Epithelial cell of proximal tubule (primary cell): Measurements from ENCODE around the gene FRAS1. TPM values are rescaled to one million over a fixed set of nuclear protein-coding genes. Genes with fewer than 3 reads are reported as not detected.

Experiments
- DNase-seq: peaks from one replicate; pipeline ENCODE4 v3.0.0-alpha.2; 2011; ENCODE audit warnings: low read depth
- H3K4me3 ChIP-seq: 2 replicates; pipeline ENCODE4 v1.5.1; 2011; ENCODE audit warnings: low read depth, mild to moderate bottlenecking, low read length
- CTCF ChIP-seq: conservative IDR thresholded peaks from 2 replicates; pipeline ENCODE4 v1.5.1; 2012; ENCODE audit warnings: low read depth, mild to moderate bottlenecking, low read length
- total RNA-seq: library from RNA; depleted of rRNA; stranded (reverse); fragments of >200 nt; gene quantifications from 2 replicates; pipeline ENCODE4 v1.2.3, GENCODE V29; 2015

FRAS1 gene
- total RNA-seq, 1 donor from 2014 or later: 9.1 TPM

GRCh38 chr4:78553043-78553396 is 495.9 kb downstream of the FRAS1 start:
- no peak for DNase-seq
- H3K4me3 ChIP-seq: no peak overlapping the region
- no peak for TF ChIP-seq CTCF

GRCh38 chr4:78553529-78554060 is 496.5 kb downstream of the FRAS1 start:
- DNase-seq: no peak
- no peak for TF ChIP-seq CTCF

GRCh38 chr4:78556665-78557064 is 499.5 kb downstream of the FRAS1 start:
- no peak overlapping the region for H3K4me3 ChIP-seq
- DNase-seq: no peak
- no peak for TF ChIP-seq CTCF

More at GRCh38 chr4:78553529-78554060, 496.5 kb downstream of the FRAS1 start:
- no peak overlapping the region for H3K4me3 ChIP-seq

GRCh38 chr4:78557841-78558240 is 500.7 kb downstream of the FRAS1 start:
- no peak for DNase-seq
- TF ChIP-seq CTCF: no peak
- H3K4me3 ChIP-seq: no peak overlapping the region

GRCh38 chr4:78558410-78558809 is 501.3 kb downstream of the FRAS1 start:
- no peak for TF ChIP-seq CTCF
- no peak overlapping the region for H3K4me3 ChIP-seq
- no peak for DNase-seq

- H3K4me3 ChIP-seq: no peak overlapping the region
- no peak for TF ChIP-seq CTCF
- no peak for DNase-seq
Observed at GRCh38 chr4:78560296-78560963, 503.3 kb downstream of the FRAS1 start.

GRCh38 chr4:78561677-78562076 is 504.6 kb downstream of the FRAS1 start:
- TF ChIP-seq CTCF: no peak
- DNase-seq: no peak
- H3K4me3 ChIP-seq: no peak overlapping the region
